GM18508 (cell line): ENCODE results near the gene ZBTB7B.
"Not testable (repeated sequence)": the region's sequence is repeated elsewhere in the genome, so short reads cannot be mapped to it uniquely, and the experiment has no call there.

Source experiments
- ATAC-seq: cut with Tn5 transposase; IDR thresholded peaks from one replicate; pipeline ENCODE4 v1.9.1; 2021; ENCODE audit warnings: moderate number of reproducible peaks; ENCODE audit not compliant: insufficient read depth, unreplicated experiment

Gene ZBTB7B

DNA sequence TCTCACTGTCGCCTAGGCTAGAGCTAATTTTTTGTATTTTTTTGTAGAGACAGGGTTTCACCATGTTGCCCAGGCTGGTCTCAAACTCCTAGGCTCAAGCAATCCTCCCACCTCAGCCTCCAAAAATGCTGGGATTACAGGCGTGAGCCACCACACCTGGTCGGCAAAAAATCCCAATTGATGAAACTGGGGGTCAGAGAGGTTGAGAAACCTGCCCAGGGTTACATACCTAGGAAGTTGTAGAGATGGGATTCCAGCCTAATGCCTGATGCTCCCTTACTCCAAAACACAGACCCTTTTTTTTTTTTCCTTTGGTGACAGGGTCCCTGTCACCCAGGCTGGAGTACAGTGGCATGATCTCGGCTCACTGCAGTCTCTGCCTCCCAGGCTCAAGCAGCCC is 15.9 kb upstream of the ZBTB7B start:
- not testable (repeated sequence) for ATAC-seq

DNA sequence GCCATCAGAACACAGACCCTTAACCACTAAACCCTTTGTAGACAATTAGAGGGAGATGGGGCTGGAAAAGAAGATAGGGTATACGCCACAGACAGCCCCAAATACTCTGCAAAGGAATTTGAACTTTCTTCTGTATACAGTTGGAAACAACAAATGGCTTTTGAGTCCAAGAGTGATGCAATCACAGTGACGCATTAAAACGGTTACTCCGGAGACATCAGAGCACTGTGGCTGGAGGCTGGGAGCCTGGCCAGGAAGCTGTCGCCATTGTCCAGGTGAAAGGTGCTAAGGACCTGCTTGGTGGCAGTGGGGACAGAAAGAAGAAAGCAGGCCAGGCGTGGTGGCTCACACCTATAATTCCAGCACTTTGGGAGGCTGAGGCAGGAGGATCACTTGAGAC is 15.3 kb upstream of the ZBTB7B start:
- ATAC-seq, result no peak

DNA sequence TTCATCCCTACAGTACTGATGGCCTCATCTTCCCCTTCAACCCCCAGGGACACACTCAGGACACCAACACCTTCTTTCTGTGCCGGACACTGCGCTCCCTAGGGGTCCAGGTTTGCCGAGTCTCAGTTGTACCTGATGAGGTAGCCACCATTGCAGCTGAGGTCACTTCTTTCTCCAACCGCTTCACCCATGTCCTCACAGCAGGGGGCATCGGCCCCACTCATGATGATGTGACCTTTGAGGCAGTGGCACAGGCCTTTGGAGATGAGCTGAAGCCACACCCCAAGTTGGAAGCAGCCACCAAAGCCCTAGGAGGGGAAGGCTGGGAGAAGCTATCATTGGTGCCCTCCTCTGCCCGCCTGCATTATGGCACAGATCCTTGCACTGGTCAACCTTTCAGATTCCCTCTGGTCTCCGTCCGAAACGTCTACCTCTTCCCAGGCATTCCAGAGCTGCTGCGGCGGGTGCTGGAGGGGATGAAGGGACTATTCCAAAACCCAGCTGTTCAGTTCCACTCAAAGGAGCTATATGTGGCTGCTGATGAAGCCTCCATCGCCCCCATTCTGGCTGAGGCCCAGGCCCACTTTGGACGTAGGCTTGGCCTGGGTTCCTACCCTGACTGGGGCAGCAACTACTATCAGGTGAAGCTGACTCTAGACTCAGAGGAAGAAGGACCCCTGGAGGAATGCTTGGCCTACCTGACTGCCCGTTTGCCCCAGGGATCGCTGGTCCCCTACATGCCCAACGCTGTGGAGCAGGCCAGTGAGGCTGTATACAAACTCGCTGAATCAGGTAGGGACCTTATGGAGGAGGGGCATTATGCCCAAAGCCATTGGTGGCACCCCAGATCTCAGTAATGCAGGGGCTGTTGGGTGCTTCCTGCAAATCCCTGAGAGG is 14.3 kb upstream of the ZBTB7B start:
- ATAC-seq, result no peak

DNA sequence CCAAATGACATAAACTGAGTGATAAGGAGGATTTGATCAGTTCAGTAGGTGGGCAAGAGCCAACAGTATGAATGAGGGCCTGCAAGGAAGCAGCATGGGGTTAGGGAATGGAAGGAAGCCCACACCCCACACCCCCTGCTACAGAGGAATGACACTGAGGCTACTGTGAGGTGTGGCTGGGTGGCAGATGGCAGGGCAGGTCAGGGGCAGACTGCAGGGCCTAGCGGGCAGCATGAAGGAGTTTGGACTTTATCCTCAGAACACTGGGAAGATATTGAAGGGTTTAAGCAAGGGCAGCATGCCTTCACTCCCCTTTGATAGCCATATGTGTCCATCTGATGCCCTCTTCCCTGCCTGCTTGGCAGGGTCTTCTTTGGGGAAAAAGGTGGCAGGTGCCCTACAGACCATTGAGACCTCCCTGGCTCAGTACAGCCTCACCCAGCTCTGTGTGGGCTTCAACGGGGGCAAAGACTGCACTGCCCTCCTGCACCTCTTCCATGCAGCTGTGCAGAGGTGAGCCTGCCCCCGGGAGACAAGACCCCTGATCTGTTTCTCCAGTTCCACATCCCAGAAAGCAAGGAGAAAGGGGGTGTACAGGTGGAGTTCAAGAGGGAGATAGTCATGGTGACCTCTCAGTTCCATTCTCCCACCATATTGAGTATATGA is 13.3 kb upstream of the ZBTB7B start:
- ATAC-seq, result no peak

DNA sequence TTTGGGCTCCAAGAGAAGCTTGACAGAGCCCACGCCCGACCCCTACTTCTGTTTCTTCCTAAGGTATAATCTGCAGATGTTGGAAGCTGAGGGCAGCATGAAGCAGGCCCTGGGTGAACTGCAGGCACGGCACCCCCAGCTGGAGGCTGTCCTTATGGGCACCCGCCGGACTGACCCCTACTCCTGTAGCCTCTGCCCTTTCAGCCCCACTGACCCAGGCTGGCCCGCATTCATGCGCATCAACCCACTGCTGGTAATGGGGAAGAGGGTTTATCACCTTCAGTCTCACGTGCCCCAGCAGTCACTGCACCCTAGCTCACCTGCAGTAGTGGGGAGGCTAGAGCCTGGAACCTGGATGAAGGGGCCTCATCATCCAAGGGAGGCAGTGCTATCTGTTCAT is 12.3 kb upstream of the ZBTB7B start:
- no peak for ATAC-seq

DNA sequence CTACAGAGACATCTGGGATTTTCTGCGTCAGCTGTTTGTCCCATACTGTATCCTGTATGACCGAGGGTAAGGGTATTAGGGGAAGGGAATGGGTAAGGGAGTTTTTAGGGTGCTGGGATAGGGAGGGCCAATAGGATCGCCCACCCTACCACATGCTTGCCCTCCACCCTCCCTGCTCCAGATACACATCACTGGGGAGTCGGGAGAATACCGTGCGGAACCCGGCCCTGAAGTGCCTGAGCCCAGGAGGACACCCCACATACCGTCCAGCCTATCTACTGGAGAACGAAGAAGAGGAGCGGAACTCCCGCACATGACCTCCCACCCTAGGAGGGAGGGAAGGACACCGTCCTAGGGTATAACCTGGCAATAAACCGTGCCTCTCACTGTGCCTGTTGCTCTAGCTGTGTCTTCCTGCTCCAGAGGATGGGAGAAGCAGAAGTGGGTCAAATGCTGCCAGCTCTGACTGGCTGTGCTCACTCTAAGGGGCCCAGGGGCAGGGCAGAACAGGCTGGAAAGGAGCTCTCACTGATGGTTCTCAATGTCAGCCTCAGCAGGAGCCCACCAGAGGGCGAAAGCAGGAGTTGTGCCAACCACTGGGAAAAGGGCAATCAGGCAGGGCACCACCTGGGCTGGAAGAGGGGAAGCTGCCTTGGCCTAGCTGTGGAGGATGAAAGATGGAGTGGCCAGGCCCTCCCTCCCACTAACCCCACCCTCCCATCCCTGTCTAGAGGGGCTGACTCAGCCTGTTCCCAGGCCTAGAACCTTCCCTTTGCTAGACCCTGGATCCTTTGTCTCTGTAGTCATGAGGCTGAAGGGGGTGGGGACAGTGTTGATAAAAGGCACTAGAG is 9.7 kb upstream of the ZBTB7B start:
- ATAC-seq, result no peak

DNA sequence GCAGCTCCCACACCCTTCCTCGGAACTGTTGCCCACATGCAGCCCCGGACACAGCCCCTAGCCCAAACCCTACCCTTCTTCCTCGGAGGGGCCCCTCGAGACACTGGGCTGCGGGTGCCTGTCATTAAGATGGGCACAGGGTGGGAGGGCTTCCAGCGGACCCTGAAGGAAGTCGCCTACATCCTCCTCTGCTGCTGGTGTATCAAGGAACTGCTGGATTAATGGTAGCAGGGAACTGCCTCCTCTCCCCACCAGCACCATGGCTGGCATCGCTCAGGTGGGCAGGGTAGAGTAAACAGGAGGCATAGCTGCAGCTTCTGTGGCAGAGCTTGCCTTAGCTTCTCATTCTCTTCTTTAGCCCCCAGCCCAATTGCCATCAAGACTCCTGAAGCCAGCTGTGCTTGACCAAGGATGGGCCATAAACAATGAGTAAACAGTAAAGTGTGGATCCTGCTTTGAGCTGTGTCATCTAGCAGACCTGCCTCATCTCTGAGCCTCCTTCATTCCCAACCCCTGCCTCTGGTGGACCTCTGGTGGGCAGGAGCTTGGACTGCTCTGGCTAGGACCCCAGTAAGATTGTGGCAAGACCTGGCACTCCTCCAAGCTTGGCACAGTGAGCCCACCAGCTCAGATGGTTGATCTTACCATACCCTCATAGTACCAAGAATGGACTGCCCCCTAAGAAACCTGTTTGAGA is 8.9 kb upstream of the ZBTB7B start, which contains the start of gene LENEP:
TSS of gene LENEP (plus strand) at position 15 of the 697 bp plus-strand sequence. CDS start at position 37, 22 bp downstream.
- no peak for ATAC-seq

DNA sequence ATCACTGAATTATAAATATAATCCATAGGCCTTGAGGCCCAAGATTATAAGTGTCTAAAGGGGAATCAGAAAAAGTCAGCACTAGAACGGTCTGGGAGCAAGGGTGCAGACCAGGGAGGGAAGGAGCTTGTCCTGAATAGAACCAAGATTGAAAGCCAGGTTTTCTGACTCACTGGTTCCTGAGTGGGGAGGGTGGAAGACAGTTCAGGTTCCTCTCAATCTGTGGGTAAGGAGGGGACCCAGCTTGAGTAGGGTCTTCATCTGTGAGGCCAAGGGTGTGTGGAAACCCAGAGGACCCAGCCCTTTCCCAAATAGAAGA is 8.4 kb upstream of the ZBTB7B start:
- no peak for ATAC-seq

DNA sequence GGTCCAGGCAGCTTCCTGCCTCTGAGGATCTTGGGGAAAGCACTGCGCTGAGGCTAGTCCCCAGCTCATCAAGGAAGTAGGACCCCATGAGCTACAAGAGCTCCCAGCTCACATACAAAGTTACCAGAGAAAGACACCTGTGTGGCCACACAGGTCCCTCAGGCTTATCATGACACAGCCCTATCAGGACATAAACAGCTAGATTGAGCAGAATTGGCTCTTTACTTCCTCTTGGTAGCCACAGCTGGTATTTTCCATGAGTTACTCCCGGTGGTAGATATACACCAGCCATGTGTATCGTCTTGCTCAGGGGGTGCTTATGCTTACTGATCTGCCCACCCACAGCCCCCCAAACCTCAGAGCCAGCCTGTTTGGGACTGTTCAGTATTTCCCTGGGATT is 8.0 kb upstream of the ZBTB7B start:
- no peak for ATAC-seq

DNA sequence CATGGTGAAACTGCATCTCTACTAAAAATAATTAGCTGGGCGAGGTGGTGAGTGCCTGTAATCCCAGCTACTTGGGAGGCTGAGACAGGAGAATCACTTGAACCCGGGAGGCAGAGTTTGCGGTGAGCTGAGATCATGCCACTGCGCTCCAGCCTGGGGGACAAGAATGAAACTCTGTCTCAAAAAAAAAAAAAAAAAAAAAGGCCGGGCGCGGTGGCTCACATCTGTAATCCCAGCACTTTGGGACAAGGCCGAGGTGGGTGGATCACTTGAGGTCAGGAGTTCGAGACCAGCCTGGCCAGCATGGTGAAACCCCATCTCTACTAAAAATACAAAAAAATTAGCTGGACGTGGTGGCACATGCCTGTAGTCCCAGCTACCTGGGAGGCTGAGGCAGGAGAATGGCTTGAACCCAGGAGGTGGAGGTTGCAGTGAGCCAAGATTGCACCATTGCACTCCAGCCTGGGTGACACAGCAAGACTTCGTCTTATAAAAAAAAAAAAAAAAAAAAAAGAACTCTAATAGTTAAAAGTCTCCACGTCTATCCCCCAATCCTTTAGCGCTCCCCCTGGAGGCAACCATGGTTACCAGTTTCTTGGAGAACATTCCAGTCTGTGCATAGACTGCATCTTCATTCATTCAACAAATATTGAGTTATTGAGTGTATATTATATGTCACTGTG is 7.2 kb upstream of the ZBTB7B start:
- not testable (repeated sequence) for ATAC-seq

DNA sequence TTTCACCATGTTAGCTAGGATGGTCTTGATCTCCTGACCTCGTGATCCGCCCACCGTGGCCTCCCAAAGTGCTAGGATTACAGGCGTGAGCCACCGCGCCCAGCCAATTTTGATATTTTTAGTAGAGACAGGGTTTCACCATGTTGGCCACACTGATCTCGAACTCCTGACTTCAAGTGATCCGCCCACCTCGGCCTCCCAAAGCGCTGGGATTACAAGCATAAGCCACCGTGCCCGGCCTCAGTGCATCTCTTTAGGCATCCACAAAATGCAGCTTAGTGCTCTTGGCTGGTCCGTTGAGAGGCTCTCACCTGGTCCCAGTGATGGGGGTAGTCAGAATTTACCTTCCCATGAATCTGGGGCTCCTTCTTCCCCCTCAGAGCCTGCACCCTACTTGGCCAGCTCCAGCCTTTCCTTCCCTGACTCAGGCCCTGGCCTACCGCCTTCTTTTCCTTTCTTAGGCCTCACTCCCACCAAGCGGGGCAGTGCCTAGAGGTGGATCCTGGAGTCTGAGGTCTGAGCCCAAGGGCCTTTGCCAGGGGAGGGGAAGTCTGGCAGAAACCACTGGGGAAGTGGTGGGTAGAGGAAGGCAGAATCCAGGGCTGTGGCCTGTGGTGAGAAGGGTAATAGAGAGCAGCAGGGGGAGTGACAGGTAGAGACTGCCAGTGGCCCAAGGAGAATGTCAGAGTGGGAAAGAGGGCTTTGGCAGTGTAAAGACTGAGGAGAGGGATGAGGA is 5.5 kb upstream of the ZBTB7B start:
- no peak for ATAC-seq

DNA sequence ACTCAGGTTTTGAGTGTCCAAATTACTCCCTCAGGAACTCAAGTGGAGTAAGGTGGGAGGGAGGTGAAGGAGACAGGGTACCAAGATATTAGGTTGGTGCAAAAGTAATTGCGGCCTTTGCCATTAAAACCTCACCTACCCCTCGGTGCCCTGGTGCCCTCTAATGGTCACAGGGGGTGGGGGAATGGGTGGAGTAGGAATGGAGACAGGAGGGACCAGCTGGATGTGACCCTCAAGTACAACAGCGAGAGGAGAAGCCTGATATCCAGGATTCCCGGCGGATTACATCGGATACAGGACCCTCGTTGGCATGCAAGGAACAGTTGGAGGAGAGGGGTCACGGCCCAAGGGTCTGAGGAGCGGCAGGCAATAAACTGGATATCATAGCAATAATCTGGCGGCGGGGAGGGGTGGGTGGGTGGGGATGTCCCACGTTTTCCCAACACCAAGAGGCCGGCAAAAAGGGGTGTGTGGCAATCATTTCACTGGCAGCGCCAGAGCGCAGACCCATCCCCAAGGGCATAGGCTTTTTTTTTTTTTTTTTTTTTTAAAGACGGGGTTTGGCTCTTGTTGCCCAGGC is 4.3 kb upstream of the ZBTB7B start:
- ATAC-seq, result no peak

DNA sequence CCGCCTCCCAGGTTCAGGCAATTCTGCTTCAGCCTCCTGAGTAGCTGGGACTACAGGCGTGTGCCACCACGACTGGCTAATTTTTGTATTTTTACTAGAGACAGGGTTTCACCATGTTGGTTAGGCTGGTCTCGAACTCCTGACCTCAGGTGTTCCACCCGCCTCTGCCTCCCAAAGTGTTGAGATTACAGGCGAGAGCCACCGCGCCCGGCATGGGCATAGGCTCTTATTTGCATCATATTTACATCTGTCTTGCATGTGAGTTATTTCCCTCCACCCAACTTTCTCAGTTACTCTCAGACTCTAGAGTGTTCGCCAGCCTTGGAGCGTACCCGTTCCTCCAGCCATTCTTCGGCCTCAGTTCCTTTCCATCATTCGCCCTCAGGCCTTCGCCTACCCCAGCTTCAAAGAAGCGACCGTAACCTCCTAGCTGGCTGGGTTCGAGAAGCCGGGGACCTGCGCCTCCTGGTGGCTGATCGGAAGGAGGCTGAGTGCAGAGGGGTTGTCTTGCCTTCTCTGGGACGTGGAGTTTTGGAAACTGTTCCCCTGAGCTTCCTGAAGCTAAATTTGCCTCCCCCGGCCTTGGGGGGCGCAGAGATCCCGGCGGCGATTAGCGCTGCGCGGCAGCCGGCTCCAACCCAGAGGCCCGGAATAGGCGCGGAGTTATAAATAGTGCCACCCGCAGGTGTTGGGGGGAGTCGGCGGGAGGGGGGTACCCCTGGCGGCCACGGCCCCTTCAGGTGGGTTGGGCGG is 3.6 kb upstream of the ZBTB7B start:
- no peak for ATAC-seq

DNA sequence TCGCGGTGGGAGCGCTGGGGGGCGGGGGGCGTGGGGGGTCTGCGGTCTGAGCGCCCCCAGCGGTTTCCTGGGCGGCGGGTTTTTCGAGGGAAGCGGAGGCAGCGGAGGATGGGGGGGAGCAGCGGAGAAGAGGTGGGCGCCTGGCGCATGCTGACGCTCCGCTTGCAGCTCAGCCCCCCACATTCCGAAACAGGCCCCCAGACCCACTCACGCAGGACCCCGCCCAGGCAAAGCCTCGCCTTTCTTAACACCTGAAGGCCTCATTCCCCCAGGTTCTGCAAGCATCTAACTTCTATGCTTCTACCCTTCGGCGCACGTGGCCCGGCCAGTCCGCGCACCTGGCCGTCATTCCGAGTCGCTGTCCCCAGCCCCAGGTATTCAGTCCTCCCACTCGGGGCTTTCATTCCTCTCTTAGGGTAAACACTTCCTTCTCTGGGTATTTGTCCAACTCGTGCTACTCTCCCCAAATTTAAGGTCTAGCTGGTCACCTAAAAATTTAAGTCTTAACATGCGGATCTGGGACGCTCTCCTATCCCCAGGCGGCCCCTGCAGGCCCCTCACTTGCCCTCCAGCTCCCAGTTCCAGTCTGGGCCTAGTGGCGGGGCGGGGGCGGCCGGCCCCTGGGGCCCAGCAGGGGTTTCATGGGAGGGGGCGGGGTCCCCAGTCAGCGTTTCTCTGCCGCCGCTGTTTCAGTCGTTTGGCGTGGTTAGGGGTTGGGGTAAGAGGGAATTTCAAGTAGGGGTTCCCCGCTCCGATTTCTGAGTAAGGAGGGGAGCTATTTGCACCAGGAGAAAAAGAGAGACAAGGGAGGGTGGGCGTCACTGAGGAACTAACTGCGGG is 2.8 kb upstream of the ZBTB7B start:
- ATAC-seq, result no peak

DNA sequence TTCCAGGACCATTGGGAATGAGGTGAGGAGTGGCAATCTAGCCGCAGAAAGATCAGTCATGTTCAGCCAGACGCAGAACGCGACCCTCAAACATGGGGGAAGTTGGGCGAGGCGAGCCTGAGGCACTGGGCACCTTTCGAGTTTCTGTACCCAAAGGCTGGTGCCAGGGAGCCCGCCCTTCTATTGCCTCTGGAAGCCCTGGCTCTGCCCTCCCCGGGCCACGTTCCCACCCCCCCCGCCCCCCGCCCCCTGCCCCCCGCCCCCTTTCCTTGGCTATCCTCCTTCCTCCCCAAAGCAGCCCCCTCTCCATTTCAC is 2.2 kb upstream of the ZBTB7B start:
- no peak for ATAC-seq

DNA sequence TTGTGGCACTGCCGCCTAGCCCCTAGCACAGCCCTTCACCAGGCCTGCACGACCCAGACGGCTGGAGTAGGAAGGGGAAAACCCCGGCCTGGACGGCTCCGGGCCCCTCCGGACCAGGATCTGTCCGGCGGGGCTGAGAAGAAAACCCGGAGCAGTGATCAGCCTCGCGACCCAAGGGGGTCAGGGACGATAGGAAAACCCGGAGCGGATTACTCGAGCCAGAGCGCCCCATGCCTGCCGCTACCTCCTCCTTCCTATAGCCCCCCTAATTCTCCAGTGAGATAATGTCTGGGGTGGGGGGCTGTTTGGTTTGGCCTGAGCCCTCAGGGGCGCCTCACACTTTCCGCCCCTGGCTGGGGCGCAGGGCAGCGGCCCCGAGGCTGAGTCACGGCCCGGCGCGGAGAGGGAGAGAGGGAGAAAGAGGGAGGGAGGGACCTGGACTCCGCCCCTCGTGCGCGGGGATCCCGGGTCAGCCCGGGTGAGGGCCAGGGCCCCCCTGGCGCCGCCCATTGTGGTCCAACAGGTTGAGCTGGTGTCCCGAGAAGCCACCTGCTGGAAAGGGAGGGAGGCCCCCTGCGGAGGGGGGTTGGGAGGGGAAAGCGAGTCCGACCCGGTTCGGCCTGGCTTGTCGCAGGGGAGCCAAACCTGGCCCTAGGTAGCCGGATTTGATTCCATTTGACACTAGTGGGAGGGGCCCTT is 1.7 kb upstream of the ZBTB7B start:
- no peak for ATAC-seq

DNA sequence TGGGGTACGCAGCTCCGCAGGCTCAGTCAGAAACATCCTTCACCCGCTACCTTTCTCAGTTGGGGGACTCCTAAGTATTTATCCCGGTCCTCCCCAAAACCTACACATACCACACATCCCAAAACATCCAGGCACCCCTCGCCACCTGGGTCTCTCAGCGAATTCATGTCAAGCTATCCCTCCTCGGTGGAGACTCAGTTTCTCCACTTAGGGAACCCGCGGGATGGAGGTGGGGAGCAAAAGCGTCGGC is 1.3 kb upstream of the ZBTB7B start:
- ATAC-seq, result no peak
